ENCODE data around the gene IFT20.
"Not testable (repeated sequence)": the region's sequence is repeated elsewhere in the genome, so short reads cannot be mapped to it uniquely, and the experiment has no call there.

The IFT20 gene

DNA sequence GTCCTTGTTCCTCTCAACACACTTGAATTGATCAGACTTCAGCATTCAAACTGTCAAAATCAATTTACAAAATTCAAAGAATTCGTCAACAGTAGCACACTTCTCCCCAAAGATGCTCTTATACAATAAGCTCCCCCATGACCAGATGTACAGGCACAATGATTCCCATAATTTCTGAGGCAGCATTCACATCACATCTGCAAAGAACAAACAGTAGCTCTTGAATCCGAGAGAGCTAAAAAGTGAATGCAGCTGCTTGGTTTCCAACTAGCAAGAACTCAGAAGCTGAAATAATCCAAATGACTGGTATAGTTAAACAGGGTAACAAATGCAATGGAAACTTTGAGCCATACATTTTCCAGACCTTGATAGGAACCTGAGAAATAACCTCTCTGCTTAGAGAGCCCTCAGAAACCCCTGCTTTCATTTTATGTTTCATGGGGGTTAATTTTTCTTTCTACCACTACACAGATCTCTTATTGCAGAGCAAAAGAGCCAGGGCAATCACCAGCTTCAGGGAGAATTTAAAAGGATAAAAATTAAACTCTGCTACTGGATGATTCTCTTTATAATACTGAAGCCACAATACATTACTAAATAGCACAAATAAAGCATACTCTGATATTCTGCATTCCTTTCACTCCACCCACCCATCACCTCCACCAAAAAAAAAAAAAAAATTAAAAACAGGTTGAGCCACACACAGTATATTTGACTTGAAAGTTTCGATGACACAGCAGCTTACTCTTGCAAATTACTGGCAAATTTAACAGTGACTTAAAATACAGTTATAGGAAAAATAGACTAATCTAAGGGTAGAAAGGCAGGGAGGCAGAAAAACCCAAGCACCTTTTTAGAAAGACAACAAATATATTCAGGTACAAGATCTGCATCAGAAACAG, 39.3 kb downstream of the IFT20 start:
- Histone ChIP-seq H3K4me1 (peaks cover 5 to 15% (median 8%) of the 10 kb centered on the region in 10 experiments; a peak in 11 of 20 replicates), H3K36me3 (no peaks in the 10 kb centered on the region), H3K27ac (no peak overlapping the region), H3K27me3 (peaks cover 0 to 9% (median 0%) of the 10 kb centered on the region in 11 experiments; a peak in 1 of 22 replicates), H3K9me3 (replicated peaks in 1 of 11) (no peaks in the 10 kb centered on the region), H3K4me2 (no peak overlapping the region), H3K4me3 (no peak overlapping the region), H3K9ac (no peak overlapping the region), H4K20me1 (no peaks in the 10 kb centered on the region)
- TF ChIP-seq Cebpa-rat (IDR thresholded peaks at IDR 0.05): no peak

DNA sequence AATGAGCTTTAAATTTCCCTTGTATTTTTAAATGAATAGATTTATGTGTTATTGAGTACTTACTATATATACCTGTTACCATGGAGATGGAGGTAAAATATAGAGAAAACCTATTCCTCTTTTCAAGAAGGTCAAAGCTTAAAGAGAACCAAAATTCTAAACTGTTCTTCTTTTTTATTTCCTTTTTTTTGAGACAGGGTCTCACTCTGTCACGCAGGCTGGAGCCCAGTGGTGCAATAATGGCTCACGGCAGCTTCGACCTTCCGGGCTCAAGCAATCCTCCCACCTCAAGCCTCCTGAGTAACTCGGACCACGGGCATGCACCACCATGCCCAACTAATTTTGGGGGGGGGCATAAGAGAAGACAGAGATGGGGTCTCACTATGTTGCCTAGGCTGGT, 41.3 kb downstream of the IFT20 start:
- no peak overlapping the region for H3K9ac ChIP-seq
- no peaks in the 10 kb centered on the region for H3K36me3 ChIP-seq
- no peak overlapping the region for H3K4me3 ChIP-seq
- no peak overlapping the region for H3K4me2 ChIP-seq
- peaks cover 0 to 9% (median 0%) of the 10 kb centered on the region in 11 experiments; a peak in 1 of 22 replicates for H3K27me3 ChIP-seq
- no peaks in the 10 kb centered on the region for H3K4me1 ChIP-seq
- no peak for TF ChIP-seq Cebpa-rat (IDR thresholded peaks at IDR 0.05)
- H3K27ac ChIP-seq: no peak overlapping the region
- no peaks in the 10 kb centered on the region for H3K9me3 ChIP-seq (replicated peaks in 1 of 11)
- no peaks in the 10 kb centered on the region for H4K20me1 ChIP-seq

DNA sequence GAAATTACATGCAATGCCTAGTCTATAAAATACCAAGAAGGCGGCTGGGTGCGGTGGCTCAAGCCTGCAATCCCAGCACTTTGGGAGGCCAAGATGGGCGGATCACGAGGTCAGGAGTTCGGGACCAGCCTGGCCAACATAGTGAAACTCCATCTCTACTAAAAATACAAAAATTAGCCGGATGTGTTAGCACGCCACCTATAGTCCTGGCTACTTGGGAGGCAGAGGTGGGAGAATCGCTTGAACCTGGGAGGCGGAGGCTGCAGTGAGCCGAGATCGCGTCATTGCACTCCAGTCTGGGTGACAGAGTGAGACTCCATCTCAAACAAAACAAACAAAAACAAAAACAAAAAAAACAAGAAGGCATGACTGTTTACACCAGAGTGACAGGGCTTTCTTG, 42.4 kb downstream of the IFT20 start:
- H3K9ac ChIP-seq; H3K27me3 ChIP-seq; H3K4me2 ChIP-seq; H3K4me3 ChIP-seq; H3K27ac ChIP-seq; H4K20me1 ChIP-seq; H3K9me3 ChIP-seq (replicated peaks in 1 of 11); H3K36me3 ChIP-seq; H3K4me1 ChIP-seq: not testable (repeated sequence)

DNA sequence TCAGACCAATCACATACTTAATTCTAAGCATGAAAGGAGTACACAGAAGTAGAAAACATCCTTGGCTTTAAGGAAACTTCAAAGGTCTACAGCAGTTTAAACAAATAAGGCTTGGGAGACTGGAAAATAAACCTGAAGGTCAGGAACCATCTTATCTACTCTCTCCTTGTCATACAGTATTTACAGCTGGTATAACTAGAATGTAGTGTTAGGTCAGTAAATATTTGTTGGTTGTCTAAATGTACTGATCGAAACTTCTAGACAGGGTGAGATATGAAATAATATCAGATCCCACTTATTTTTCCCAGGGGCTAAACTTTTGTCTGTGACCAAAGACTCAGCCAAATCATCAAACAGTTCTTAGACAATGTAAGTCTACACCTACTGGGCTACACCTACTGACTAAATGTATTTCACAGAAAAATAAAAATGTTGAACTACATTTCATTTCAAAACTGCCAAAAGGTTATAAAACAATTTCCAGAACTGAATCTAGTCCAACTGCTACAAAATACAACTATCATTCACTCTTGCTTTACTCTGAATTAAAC, 43.4 kb downstream of the IFT20 start:
- no peak overlapping the region for H3K4me3 ChIP-seq
- H3K36me3 ChIP-seq: no peaks in the 10 kb centered on the region

DNA sequence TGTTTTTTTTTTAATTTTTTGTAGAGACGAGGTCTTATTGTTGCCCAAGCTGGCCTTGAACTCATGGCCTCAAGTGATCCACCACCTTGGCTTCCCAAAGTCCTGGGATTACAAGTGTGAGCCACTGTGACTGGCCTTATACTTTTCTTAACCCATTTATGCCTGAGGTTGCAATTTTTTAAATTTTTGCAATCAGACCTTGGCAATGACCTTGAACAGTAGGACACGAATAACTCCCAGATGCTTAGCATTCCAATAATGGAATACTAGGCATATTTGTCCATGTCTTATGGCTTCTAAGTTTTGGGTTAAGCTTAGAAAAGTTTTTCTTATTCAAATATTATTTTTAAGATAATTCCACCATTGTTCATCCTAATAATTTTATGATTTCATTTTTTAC, 44.6 kb downstream of the IFT20 start:
- Histone ChIP-seq H3K4me2 (no peak overlapping the region), H3K27me3 (peaks cover 0 to 22% (median 0%) of the 10 kb centered on the region in 11 experiments; a peak in 4 of 22 replicates), H3K9me3 (replicated peaks in 1 of 11) (no peaks in the 10 kb centered on the region), H3K4me3 (no peak overlapping the region), H3K27ac (no peak overlapping the region), H3K9ac (no peak overlapping the region), H4K20me1 (no peaks in the 10 kb centered on the region), H3K36me3 (no peaks in the 10 kb centered on the region), H3K4me1 (no peaks in the 10 kb centered on the region)
- TF ChIP-seq Cebpa-rat (IDR thresholded peaks at IDR 0.05): no peak

More for the DNA sequence above, 43.4 kb downstream of the IFT20 start:
- TF ChIP-seq Cebpa-rat (IDR thresholded peaks at IDR 0.05): no peak
- Histone ChIP-seq H3K27ac (no peak overlapping the region), H4K20me1 (no peaks in the 10 kb centered on the region), H3K4me2 (no peak overlapping the region), H3K4me1 (no peaks in the 10 kb centered on the region), H3K9ac (no peak overlapping the region), H3K27me3 (peaks cover 0 to 15% (median 0%) of the 10 kb centered on the region in 11 experiments; a peak in 2 of 22 replicates), H3K9me3 (replicated peaks in 1 of 11) (no peaks in the 10 kb centered on the region)

DNA sequence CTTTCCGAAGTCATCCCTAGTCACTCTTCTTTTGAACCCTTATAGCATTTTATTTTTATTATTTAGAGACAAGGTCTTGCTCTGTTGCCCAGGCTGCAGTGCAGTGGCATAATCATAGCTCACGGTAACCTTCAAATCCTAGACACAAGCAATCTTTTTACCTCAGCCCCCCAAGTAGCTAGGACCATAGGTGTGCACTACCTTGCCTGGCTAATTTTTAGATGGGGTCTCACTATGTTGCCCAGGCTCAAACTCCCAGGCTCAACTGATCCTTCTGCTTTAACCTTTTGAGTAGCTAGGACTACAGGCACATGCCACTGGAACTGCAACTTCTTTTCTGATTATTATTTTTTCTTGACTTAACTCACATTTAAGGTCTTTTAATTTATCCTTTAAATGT, 49.3 kb downstream of the IFT20 start:
- Histone ChIP-seq H3K27ac (no peak overlapping the region), H3K9ac (no peak overlapping the region), H3K9me3 (replicated peaks in 1 of 11) (no peaks in the 10 kb centered on the region), H4K20me1 (peaks cover 0 to 3% (median 0%) of the 10 kb centered on the region in 11 experiments; a peak in 2 of 22 replicates), H3K36me3 (no peaks in the 10 kb centered on the region), H3K4me3 (no peak overlapping the region), H3K4me2 (no peak overlapping the region), H3K4me1 (peaks cover 0 to 4% (median 0%) of the 10 kb centered on the region in 10 experiments; a peak in 1 of 20 replicates), H3K27me3 (peaks cover 4 to 68% (median 7%) of the 10 kb centered on the region in 11 experiments)
- no peak for TF ChIP-seq Cebpa-rat (IDR thresholded peaks at IDR 0.05)

DNA sequence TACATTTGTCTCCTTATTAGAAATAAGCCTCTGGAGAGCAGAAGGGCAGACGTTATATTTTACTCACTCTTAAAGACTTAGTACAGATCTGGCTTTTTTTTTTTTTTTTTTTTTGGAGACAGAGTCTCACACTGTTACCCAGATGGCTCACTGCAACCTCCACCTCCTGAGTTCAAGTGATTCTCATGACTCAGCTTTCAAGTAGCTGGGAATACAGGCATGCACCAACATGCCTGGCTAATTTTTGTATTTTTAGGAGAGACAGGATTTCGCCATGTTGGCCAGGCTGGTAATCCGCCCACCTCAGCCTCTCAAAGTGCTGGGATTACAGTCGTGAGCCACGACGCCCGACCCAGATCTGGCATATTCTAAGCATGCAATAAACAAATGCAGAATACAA, 52.7 kb downstream of the IFT20 start:
- H3K9ac ChIP-seq: no peak overlapping the region
- H3K27me3 ChIP-seq: peaks cover 23 to 96% (median 35%) of the 10 kb centered on the region in 11 experiments
- no peak overlapping the region for H3K27ac ChIP-seq
- peaks cover 10 to 17% (median 13%) of the 10 kb centered on the region in 10 experiments for H3K4me1 ChIP-seq
- H4K20me1 ChIP-seq: peaks cover 0 to 22% (median 0%) of the 10 kb centered on the region in 11 experiments; a peak in 5 of 22 replicates
- no peak overlapping the region for H3K4me3 ChIP-seq
- no peak for TF ChIP-seq Cebpa-rat (IDR thresholded peaks at IDR 0.05)
- H3K36me3 ChIP-seq: no peaks in the 10 kb centered on the region
- H3K9me3 ChIP-seq (replicated peaks in 1 of 11): no peaks in the 10 kb centered on the region
- H3K4me2 ChIP-seq: no peak overlapping the region

DNA sequence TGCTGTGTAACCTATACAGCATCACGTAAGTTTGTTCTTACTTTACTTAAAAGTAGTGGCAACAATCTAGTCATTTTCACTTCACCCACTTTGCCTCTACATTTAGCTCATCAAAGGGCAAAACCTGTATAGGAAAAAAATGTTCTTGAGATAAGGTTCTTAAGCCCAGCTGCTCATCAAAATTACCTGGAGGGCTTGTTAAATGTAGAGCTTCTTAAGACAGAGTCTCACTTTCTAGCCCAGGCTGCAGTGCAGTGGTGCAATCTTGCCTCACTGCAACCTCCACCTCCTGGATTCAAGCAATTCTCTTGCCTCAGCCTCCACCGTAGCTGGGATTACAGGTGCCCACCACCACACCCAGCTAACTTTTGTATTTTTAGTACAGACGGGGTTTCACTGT, 54.4 kb downstream of the IFT20 start:
- Histone ChIP-seq H3K4me1 (peaks cover 11 to 18% (median 15%) of the 10 kb centered on the region in 10 experiments), H3K4me2 (no peak overlapping the region), H3K27me3 (peaks cover 41 to 96% (median 53%) of the 10 kb centered on the region in 11 experiments), H3K9ac (no peak overlapping the region), H3K27ac (no peak overlapping the region), H3K36me3 (no peaks in the 10 kb centered on the region), H3K4me3 (no peak overlapping the region), H3K9me3 (replicated peaks in 1 of 11) (no peaks in the 10 kb centered on the region), H4K20me1 (peaks cover 0 to 38% (median 0%) of the 10 kb centered on the region in 11 experiments; a peak in 7 of 22 replicates)
- no peak for TF ChIP-seq Cebpa-rat (IDR thresholded peaks at IDR 0.05)

DNA sequence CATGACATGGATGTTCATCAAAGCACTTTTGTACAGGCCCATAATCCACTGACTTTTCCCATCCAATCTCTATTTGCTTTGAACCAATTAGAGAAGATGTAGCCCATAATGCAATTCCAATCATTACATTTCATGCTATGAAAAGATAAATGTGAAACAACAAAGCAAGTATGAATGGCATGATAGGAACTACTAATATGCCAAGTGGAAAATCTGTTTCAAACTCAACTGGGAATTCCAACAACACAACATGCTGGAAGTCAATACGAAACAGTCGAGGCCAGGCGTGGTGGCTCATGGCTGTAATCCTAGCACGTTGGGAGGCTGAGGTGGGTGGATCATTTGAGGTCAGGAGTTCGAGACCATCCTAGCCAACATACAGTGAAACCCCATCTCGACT, 55.9 kb downstream of the IFT20 start:
- TF ChIP-seq Cebpa-rat (IDR thresholded peaks at IDR 0.05): no peak
- H3K9ac ChIP-seq: no peak overlapping the region
- no peak overlapping the region for H3K27ac ChIP-seq
- peaks cover 52 to 98% (median 67%) of the 10 kb centered on the region in 11 experiments for H3K27me3 ChIP-seq
- H3K4me1 ChIP-seq: peaks cover 11 to 18% (median 15%) of the 10 kb centered on the region in 10 experiments
- no peaks in the 10 kb centered on the region for H3K36me3 ChIP-seq
- H4K20me1 ChIP-seq: peaks cover 0 to 49% (median 0%) of the 10 kb centered on the region in 11 experiments; a peak in 7 of 22 replicates
- no peak overlapping the region for H3K4me2 ChIP-seq
- H3K9me3 ChIP-seq (replicated peaks in 1 of 11): no peaks in the 10 kb centered on the region
- H3K4me3 ChIP-seq: no peak overlapping the region
